PC-3 (cell line): ENCODE results near the gene CD226. TPM values are rescaled to one million over a fixed set of nuclear protein-coding genes. Genes with fewer than 3 reads are reported as not detected.

ENCODE experiments used
- ATAC-seq: fragments of 200-7000 bp; cut with Tn5 transposase; 2 replicates; pipeline ENCODE4 v1.9.1; 2020; ENCODE audit warnings: mild to moderate bottlenecking, moderate library complexity
- BruUV-seq: library from RNA; stranded (reverse); fragments of 400-500 nt; replicated peaks from 2 replicates; lab custom pipeline; 2021; lab: Mats Ljungman, UMichigan
- CTCF ChIA-PET: fragments of 300-600 bp; sonication (Branson Sonifier 250); formaldehyde crosslinking; loops from one replicate; lab custom pipeline; 2022; ENCODE audit warnings: antibody characterized with exemption; lab: Charles Lee
- POLR2A ChIA-PET: fragments of 300-600 bp; sonication (Branson Sonifier 250); formaldehyde crosslinking; loops from one replicate; lab custom pipeline; 2022; ENCODE audit warnings: antibody characterized with exemption; ENCODE audit not compliant: unreplicated experiment; lab: Charles Lee
- DNase-seq: peaks from one replicate; pipeline ENCODE4 v3.0.0-alpha.2; 2015
- H2AFZ ChIP-seq: fragments of 300-600 bp; sonication (generic); 2 replicates; pipeline ENCODE4 v1.6.0; 2016; ENCODE audit warnings: antibody characterized with exemption, low read length
- H3F3A ChIP-seq: fragments of 300-600 bp; sonication (generic); one replicate; pipeline ENCODE4 v1.6.0; 2017; ENCODE audit warnings: antibody characterized with exemption, low read length, control low read depth, mild to moderate bottlenecking; ENCODE audit not compliant: unreplicated experiment
- H3K27ac ChIP-seq: fragments of 300-600 bp; sonication (generic); 2 replicates; pipeline ENCODE4 v1.5.1; 2016; ENCODE audit warnings: mild to moderate bottlenecking, low read length
- H3K27me3 ChIP-seq: fragments of 300-600 bp; sonication (generic); 2 replicates; pipeline ENCODE4 v1.6.1; 2016; ENCODE audit warnings: low read length, mixed read lengths
- H3K36me3 ChIP-seq: fragments of 300-600 bp; sonication (generic); 2 replicates; pipeline ENCODE4 v1.6.1; 2016; ENCODE audit warnings: low read depth, mixed run types, low read length, mixed read lengths
- H3K4me1 ChIP-seq: fragments of 300-600 bp; sonication (generic); 2 replicates; pipeline ENCODE4 v1.5.1; 2016; ENCODE audit warnings: low read length; ENCODE audit not compliant: insufficient read depth
- H3K4me2 ChIP-seq: fragments of 300-600 bp; sonication (generic); 2 replicates; pipeline ENCODE4 v1.6.0; 2016; ENCODE audit warnings: low read length
- H3K4me3 ChIP-seq: fragments of 300-600 bp; sonication (generic); 2 replicates; pipeline ENCODE4 v1.5.1; 2016; ENCODE audit warnings: mild to moderate bottlenecking, low read length, mixed read lengths
- H3K79me2 ChIP-seq: fragments of 300-600 bp; sonication (generic); 2 replicates; pipeline ENCODE4 v1.6.1; 2017; ENCODE audit warnings: low read length, mixed read lengths
- H3K9ac ChIP-seq: fragments of 300-600 bp; sonication (generic); 2 replicates; pipeline ENCODE4 v1.6.0; 2016; ENCODE audit warnings: mild to moderate bottlenecking, low read length
- H3K9me2 ChIP-seq: fragments of 300-600 bp; sonication (generic); replicated peaks from 2 replicates; pipeline ENCODE4 v1.6.1; 2016; ENCODE audit warnings: mixed run types, low read length, mixed read lengths
- H3K9me3 ChIP-seq: fragments of 300-600 bp; sonication (generic); 2 replicates; pipeline ENCODE4 v1.6.1; 2016; ENCODE audit warnings: low read length, mixed read lengths
- H4K20me1 ChIP-seq: fragments of 300-600 bp; sonication (generic); 2 replicates; pipeline ENCODE4 v1.6.1; 2016; ENCODE audit warnings: low read length, mixed read lengths
- EZH2 ChIP-seq: fragments of 300-600 bp; sonication (generic); IDR thresholded peaks from one replicate; pipeline ENCODE4 v1.6.1; 2017; ENCODE audit warnings: antibody characterized with exemption, mild to moderate bottlenecking, low read length; ENCODE audit not compliant: unreplicated experiment
- EZH2phosphoT487 ChIP-seq: fragments of 300-600 bp; sonication (generic); IDR thresholded peaks from 2 replicates; pipeline ENCODE4 v1.6.1; 2018; ENCODE audit warnings: mild to moderate bottlenecking, antibody characterized with exemption, low read length, borderline replicate concordance
- intact Hi-C: fragments of 100-400 bp; cut with micrococcal nuclease; formaldehyde crosslinking; loops from 2 replicates; pipeline ENCODE4 v1.9.0; 2023
- total RNA-seq: library from RNA; depleted of rRNA; stranded (reverse); fragments of >200 nt; gene quantifications from 2 replicates; pipeline ENCODE4 v1.2.3, GENCODE V29; 2014
- TF ChIP-seq, protein P1 (sequence below): fragments of 300-600 bp; sonication (generic); conservative IDR thresholded peaks from 2 replicates; pipeline ENCODE4 v1.5.1; 2017; ENCODE audit warnings: antibody characterized with exemption, low read depth, mild to moderate bottlenecking, low read length

CD226 gene
- total RNA-seq, 1 experiment from 2014 or later: 0.26 TPM

GRCh38 chr18:69808399-69808798 lies 139.3 kb downstream of the CD226 start:
- no peak overlapping the region for H3K4me3 ChIP-seq
- H3K9ac ChIP-seq: no peak overlapping the region
- no peaks in the 10 kb centered on the region for H3K9me3 ChIP-seq
- H3K4me2 ChIP-seq: no peak overlapping the region
- no peaks in the 10 kb centered on the region for H3K36me3 ChIP-seq
- H4K20me1 ChIP-seq: no peaks in the 10 kb centered on the region
- H3K27ac ChIP-seq: no peak overlapping the region
- TF ChIP-seq EZH2phosphoT487 (no peak), EZH2 (no peak)
- TF ChIP-seq, protein P1, sequence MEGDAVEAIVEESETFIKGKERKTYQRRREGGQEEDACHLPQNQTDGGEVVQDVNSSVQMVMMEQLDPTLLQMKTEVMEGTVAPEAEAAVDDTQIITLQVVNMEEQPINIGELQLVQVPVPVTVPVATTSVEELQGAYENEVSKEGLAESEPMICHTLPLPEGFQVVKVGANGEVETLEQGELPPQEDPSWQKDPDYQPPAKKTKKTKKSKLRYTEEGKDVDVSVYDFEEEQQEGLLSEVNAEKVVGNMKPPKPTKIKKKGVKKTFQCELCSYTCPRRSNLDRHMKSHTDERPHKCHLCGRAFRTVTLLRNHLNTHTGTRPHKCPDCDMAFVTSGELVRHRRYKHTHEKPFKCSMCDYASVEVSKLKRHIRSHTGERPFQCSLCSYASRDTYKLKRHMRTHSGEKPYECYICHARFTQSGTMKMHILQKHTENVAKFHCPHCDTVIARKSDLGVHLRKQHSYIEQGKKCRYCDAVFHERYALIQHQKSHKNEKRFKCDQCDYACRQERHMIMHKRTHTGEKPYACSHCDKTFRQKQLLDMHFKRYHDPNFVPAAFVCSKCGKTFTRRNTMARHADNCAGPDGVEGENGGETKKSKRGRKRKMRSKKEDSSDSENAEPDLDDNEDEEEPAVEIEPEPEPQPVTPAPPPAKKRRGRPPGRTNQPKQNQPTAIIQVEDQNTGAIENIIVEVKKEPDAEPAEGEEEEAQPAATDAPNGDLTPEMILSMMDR: no peak
- POLR2A ChIA-PET: no interaction called here
- DNase-seq: no peak
- no peaks in the 10 kb centered on the region for H3K27me3 ChIP-seq
- ATAC-seq: no peak
- H3K9me2 ChIP-seq: no peaks in the 10 kb centered on the region
- no peaks in the 10 kb centered on the region for H3K4me1 ChIP-seq
- CTCF ChIA-PET: no interaction called here
- no peak overlapping the region for H2AFZ ChIP-seq
- no peaks in the 10 kb centered on the region for H3K79me2 ChIP-seq
- no peaks in the 10 kb centered on the region for H3F3A ChIP-seq
- BruUV-seq: no TSS peak
- intact Hi-C loops: no loop called here

DNA sequence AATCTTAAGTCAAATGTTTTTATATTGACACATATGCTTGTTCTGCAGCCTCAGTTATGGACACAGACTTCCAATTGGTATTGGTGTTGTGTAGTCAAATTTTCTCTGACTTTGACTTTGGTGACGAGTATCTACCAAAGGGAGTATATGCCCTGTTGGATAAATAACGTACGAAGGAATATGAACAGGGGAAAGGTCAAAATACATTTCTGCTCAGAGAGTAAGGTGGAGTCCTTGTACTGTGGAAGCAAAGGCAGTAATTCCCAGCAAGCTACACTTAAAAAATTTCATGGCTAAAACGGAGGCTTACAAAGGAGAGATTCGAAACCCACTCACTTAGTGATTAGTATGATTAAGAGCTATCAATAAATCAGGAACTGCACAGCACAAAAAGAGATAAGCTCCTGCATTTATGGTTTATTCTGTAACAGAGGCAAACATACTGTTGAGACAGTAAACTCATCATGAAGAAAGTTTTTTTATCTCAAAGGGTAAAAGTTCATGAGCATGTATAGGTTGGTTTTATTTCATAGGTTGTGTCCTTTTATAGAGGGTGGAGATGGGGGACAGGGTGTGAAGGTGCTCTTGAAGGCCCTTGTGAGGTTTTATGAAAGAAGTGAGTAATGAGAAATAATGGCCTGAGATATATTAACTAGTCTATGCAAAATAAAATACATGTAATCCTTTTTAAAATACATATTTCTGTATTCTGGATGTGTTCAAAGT lies 142.7 kb downstream of the CD226 start:
- H3K9me3 ChIP-seq: no peaks in the 10 kb centered on the region
- ChIA-PET CTCF (no interaction called here), POLR2A (no interaction called here)
- TF ChIP-seq EZH2phosphoT487 (no peak), EZH2 (no peak)
- TF ChIP-seq, protein P1: no peak
- no peaks in the 10 kb centered on the region for H3K4me1 ChIP-seq
- no peaks in the 10 kb centered on the region for H3K36me3 ChIP-seq
- H3K9ac ChIP-seq: no peak overlapping the region
- DNase-seq (no peak), ATAC-seq (no peak)
- H3K79me2 ChIP-seq: no peaks in the 10 kb centered on the region
- H3F3A ChIP-seq: no peaks in the 10 kb centered on the region
- H3K4me3 ChIP-seq: no peak overlapping the region
- H3K27me3 ChIP-seq: no peaks in the 10 kb centered on the region
- no peaks in the 10 kb centered on the region for H3K9me2 ChIP-seq
- no peaks in the 10 kb centered on the region for H4K20me1 ChIP-seq
- BruUV-seq: no TSS peak
- H2AFZ ChIP-seq: no peak overlapping the region
- intact Hi-C loops: no loop called here
- no peak overlapping the region for H3K4me2 ChIP-seq
- H3K27ac ChIP-seq: no peak overlapping the region
